MCF 10A (cell line): Measurements from ENCODE around the gene RASGEF1C. TPM values are rescaled to one million over a fixed set of nuclear protein-coding genes. Genes with fewer than 3 reads are reported as not detected.

ENCODE experiments used
- BruUV-seq: library from RNA; stranded (reverse); fragments of 400-500 nt; replicated peaks from 2 replicates; lab custom pipeline; 2021; lab: Mats Ljungman, UMichigan
- CTCF ChIA-PET: fragments of 300-600 bp; sonication (Branson Sonifier 250); formaldehyde crosslinking; extraction: SDS; loops from one replicate; lab custom pipeline; 2021; ENCODE audit warnings: antibody characterized with exemption, inconsistent platforms; lab: Yijun Ruan, JAX
- POLR2A ChIA-PET: fragments of 300-600, 350-650 bp; sonication (Branson Sonifier 250); formaldehyde crosslinking; extraction: SDS; loops from one replicate; lab custom pipeline; 2020; ENCODE audit warnings: antibody characterized with exemption, inconsistent platforms; lab: Yijun Ruan, JAX
- DNase-seq: peaks from one replicate; pipeline ENCODE4 v3.0.0-alpha.2; 2018; ENCODE audit not compliant: unreplicated experiment
- H3K27ac Mint-ChIP-seq: one replicate; pipeline ENCODE4 v1.8.0; 2022; ENCODE audit warnings: mild to moderate bottlenecking, low read depth, mixed read lengths; ENCODE audit not compliant: unreplicated experiment
- H3K27me3 Mint-ChIP-seq: one replicate; pipeline ENCODE4 v1.8.0; 2022; ENCODE audit warnings: mixed read lengths; ENCODE audit not compliant: insufficient read depth, unreplicated experiment
- H3K36me3 Mint-ChIP-seq: one replicate; pipeline ENCODE4 v1.8.0; 2022; ENCODE audit warnings: mild to moderate bottlenecking, moderate library complexity, mixed read lengths; ENCODE audit not compliant: insufficient read depth, unreplicated experiment
- H3K4me1 Mint-ChIP-seq: one replicate; pipeline ENCODE4 v1.8.0; 2022; ENCODE audit warnings: mixed read lengths; ENCODE audit not compliant: insufficient read depth, unreplicated experiment
- H3K4me3 Mint-ChIP-seq: one replicate; pipeline ENCODE4 v1.8.0; 2022; ENCODE audit warnings: mild to moderate bottlenecking, moderate library complexity, mixed read lengths; ENCODE audit not compliant: unreplicated experiment
- H3K9me3 Mint-ChIP-seq: one replicate; pipeline ENCODE4 v1.8.0; 2022; ENCODE audit warnings: mixed read lengths; ENCODE audit not compliant: unreplicated experiment
- intact Hi-C: fragments of 100-400 bp; cut with micrococcal nuclease; formaldehyde crosslinking; loops from 2 replicates; pipeline ENCODE4 v1.14.1; 2022
- total RNA-seq: library from RNA; stranded (reverse); gene quantifications from 2 replicates; pipeline ENCODE4 v1.2.3, GENCODE V29; 2022
- TF ChIP-seq, protein P1 (sequence below): fragments of 200-600 bp; IDR thresholded peaks from one replicate; pipeline ENCODE4 v1.8.0; 2022; ENCODE audit warnings: antibody characterized with exemption, mild to moderate bottlenecking; ENCODE audit not compliant: unreplicated experiment

The RASGEF1C gene
- total RNA-seq, 1 experiment from 2014 or later, result not detected

DNA sequence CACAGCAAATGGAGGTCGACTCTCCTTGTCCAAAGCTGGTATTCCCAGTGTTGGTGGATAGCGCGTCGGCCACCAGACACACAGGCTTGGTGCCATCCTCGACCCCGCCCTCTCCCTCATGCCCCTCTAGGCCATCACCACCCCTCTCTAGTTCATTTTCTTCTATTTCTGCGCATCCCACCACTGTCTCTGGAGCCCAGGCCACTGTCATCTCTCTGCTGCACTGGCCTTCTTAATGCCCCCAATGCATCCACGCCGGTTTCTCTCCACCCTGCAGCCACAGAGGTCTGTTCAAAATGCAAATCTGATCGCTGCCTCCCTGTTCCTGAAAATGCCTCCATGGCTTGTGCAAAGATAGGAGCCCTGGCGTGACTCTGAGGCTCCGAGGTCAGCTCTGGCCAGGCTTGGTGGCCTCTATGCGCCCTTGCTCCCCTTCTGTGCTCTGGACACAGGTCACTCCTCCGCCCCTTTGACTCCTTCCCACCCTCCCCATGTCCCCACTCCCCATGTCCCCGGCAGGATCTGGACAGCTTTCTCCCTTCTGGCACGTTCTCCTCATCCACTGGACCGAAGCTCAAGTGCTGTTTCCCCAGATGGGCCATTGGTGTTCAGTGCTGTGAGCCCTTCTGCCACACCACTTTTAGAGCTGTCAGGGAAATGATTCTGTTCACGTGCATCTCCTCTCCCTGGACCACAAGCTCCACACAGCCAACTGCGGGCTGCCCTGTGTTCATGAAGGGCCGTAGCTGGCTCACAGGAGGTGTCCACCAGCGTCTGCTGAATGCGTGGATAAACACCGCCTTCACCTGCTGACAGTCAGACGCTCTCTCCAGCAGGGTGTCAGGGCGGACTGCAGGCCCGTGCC, 77.9 kb downstream of the RASGEF1C start:
- DNase-seq, result no peak
- Mint-ChIP-seq H3K27me3 (no peaks in the 10 kb centered on the region), H3K27ac (no peak overlapping the region), H3K4me3 (no peak overlapping the region), H3K4me1 (peaks cover 16% of the 10 kb centered on the region), H3K36me3 (no peaks in the 10 kb centered on the region), H3K9me3 (no peaks in the 10 kb centered on the region)
- ChIA-PET POLR2A (no interaction called here), CTCF (interaction anchor here (0.6 to 1.4 kb wide), 4 partner anchors 13 to 586 kb away, joined by 3 to 5 read pairs (median 4); no protein-coding TSS in a partner anchor)
- BruUV-seq, result no TSS peak
- TF ChIP-seq, protein P1, sequence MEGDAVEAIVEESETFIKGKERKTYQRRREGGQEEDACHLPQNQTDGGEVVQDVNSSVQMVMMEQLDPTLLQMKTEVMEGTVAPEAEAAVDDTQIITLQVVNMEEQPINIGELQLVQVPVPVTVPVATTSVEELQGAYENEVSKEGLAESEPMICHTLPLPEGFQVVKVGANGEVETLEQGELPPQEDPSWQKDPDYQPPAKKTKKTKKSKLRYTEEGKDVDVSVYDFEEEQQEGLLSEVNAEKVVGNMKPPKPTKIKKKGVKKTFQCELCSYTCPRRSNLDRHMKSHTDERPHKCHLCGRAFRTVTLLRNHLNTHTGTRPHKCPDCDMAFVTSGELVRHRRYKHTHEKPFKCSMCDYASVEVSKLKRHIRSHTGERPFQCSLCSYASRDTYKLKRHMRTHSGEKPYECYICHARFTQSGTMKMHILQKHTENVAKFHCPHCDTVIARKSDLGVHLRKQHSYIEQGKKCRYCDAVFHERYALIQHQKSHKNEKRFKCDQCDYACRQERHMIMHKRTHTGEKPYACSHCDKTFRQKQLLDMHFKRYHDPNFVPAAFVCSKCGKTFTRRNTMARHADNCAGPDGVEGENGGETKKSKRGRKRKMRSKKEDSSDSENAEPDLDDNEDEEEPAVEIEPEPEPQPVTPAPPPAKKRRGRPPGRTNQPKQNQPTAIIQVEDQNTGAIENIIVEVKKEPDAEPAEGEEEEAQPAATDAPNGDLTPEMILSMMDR, result no peak
- intact Hi-C loops, result no loop called here

GRCh38 chr5:180130291-180130869, 78.6 kb downstream of the RASGEF1C start:
- intact Hi-C loops, result no loop called here
- ChIA-PET POLR2A (no interaction called here), CTCF (interaction anchor here (1.0 kb wide), 1 partner anchor 475 kb away, joined by 5 read pairs; no protein-coding TSS in a partner anchor)
- Mint-ChIP-seq H3K9me3 (no peaks in the 10 kb centered on the region), H3K27me3 (no peaks in the 10 kb centered on the region), H3K36me3 (no peaks in the 10 kb centered on the region), H3K27ac (no peak overlapping the region), H3K4me3 (no peak overlapping the region), H3K4me1 (peaks cover 14% of the 10 kb centered on the region)
- no peak for DNase-seq
- no TSS peak for BruUV-seq
- TF ChIP-seq, protein P1, result no peak

GRCh38 chr5:180129291-180130190, 79.5 kb downstream of the RASGEF1C start:
- CTCF ChIA-PET, result interaction anchor here (0.6 to 2.5 kb wide), 4 partner anchors 39 to 1747 kb away, joined by 3 to 8 read pairs (median 3); no protein-coding TSS in a partner anchor
- intact Hi-C loops, result loop anchor here (5.0 kb wide), 1 partner anchor 478 kb away; no protein-coding TSS in a partner anchor
- Mint-ChIP-seq H3K4me1 (peaks cover 7% of the 10 kb centered on the region), H3K27ac (no peak overlapping the region), H3K36me3 (no peaks in the 10 kb centered on the region), H3K9me3 (no peaks in the 10 kb centered on the region), H3K27me3 (peaks cover 8% of the 10 kb centered on the region), H3K4me3 (no peak overlapping the region)
- BruUV-seq, result no TSS peak
- TF ChIP-seq, protein P1, result no peak
- POLR2A ChIA-PET, result interaction anchor here (0.9 kb wide), 1 partner anchor 365 kb away, joined by 3 read pairs; no protein-coding TSS in a partner anchor
- no peak for DNase-seq
